Measurements from ENCODE around the gene HMCN2.
"Not testable (repeated sequence)": the region's sequence is repeated elsewhere in the genome, so short reads cannot be mapped to it uniquely, and the experiment has no call there.

HMCN2 gene

GRCh38 chr9:130400870-130401269, 135.3 kb downstream of the HMCN2 start:
- in situ Hi-C loops (cut with MboI; ENCODE audit: low pct_unique_long_range_greater_than_20kb, low sequenced_read_pairs, unreplicated experiment), result no loop called here
- no peak for TF ChIP-seq CTCF (IDR thresholded peaks at IDR 0.05; ENCODE audit: extremely low read depth, insufficient read depth, missing control alignments)
- no peak for DNase-seq (ENCODE audit: low spot score)

- in situ Hi-C loops (cut with MboI; ENCODE audit: low pct_unique_long_range_greater_than_20kb, low sequenced_read_pairs, unreplicated experiment); DNase-seq (ENCODE audit: low spot score): not testable (repeated sequence)
Measured at GRCh38 chr9:130401742-130402141, 136.2 kb downstream of the HMCN2 start.

- TF ChIP-seq CTCF (IDR thresholded peaks at IDR 0.05; ENCODE audit: extremely low read depth, insufficient read depth, missing control alignments), result no peak
- DNase-seq (ENCODE audit: low spot score), result no peak
- in situ Hi-C loops (cut with MboI; ENCODE audit: low pct_unique_long_range_greater_than_20kb, low sequenced_read_pairs, unreplicated experiment), result no loop called here
Measured at GRCh38 chr9:130402243-130402642, 136.7 kb downstream of the HMCN2 start.

GRCh38 chr9:130402645-130403440, 137.3 kb downstream of the HMCN2 start:
- no peak for DNase-seq (ENCODE audit: low spot score)
- no peak for TF ChIP-seq CTCF (IDR thresholded peaks at IDR 0.05; ENCODE audit: extremely low read depth, insufficient read depth, missing control alignments)
- in situ Hi-C loops (cut with MboI; ENCODE audit: low pct_unique_long_range_greater_than_20kb, low sequenced_read_pairs, unreplicated experiment), result no loop called here

- no peak for DNase-seq (ENCODE audit: low spot score)
- in situ Hi-C loops (cut with MboI; ENCODE audit: low pct_unique_long_range_greater_than_20kb, low sequenced_read_pairs, unreplicated experiment), result no loop called here
- TF ChIP-seq CTCF (IDR thresholded peaks at IDR 0.05; ENCODE audit: extremely low read depth, insufficient read depth, missing control alignments), result no peak
Measured at GRCh38 chr9:130405657-130406257, 140.2 kb downstream of the HMCN2 start.

- TF ChIP-seq CTCF (IDR thresholded peaks at IDR 0.05; ENCODE audit: extremely low read depth, insufficient read depth, missing control alignments), result no peak
- in situ Hi-C loops (cut with MboI; ENCODE audit: low pct_unique_long_range_greater_than_20kb, low sequenced_read_pairs, unreplicated experiment), result no loop called here
- no peak for DNase-seq (ENCODE audit: low spot score)
Measured at GRCh38 chr9:130406278-130406895, 140.8 kb downstream of the HMCN2 start.

Data from GM13977 (cell line).